Inflammatory macrophage (primary cell): ENCODE results near the gene HDGFL3.
"Not testable (repeated sequence)": the region's sequence is repeated elsewhere in the genome, so short reads cannot be mapped to it uniquely, and the experiment has no call there.

Source experiments
- DNase-seq, 2 donors: peaks; one replicate each; pipeline ENCODE4 v3.0.0-alpha.2; 2020 to 2022

HDGFL3 gene

GRCh38 chr15:83099290-83099689 lies 108.3 kb downstream of the HDGFL3 start:
- DNase-seq: no peak

GRCh38 chr15:83098079-83098478 lies 109.5 kb downstream of the HDGFL3 start:
- no peak for DNase-seq

GRCh38 chr15:83094583-83094982 lies 113.0 kb downstream of the HDGFL3 start:
- no peak for DNase-seq

- peak; percentile 90 to 93 for DNase-seq
Measured at GRCh38 chr15:83092309-83092976, 115.2 kb downstream of the HDGFL3 start.

GRCh38 chr15:83091965-83092308 lies 115.7 kb downstream of the HDGFL3 start:
- not testable (repeated sequence) for DNase-seq

GRCh38 chr15:83090465-83090864 lies 117.2 kb downstream of the HDGFL3 start:
- DNase-seq: no peak

- no peak for DNase-seq
Measured at GRCh38 chr15:83088876-83089275, 118.7 kb downstream of the HDGFL3 start.

- no peak for DNase-seq
Measured at GRCh38 chr15:83087576-83087975, 120.0 kb downstream of the HDGFL3 start.

- not testable (repeated sequence) for DNase-seq
Measured at GRCh38 chr15:83085864-83086552, 121.6 kb downstream of the HDGFL3 start.

GRCh38 chr15:83085461-83085860 lies 122.2 kb downstream of the HDGFL3 start:
- not testable (repeated sequence) for DNase-seq

- DNase-seq: no peak
Measured at GRCh38 chr15:83082730-83083386, 124.8 kb downstream of the HDGFL3 start.

- no peak for DNase-seq
Measured at GRCh38 chr15:83081256-83082014, 126.2 kb downstream of the HDGFL3 start.

GRCh38 chr15:83078712-83079111 lies 128.9 kb downstream of the HDGFL3 start:
- no peak for DNase-seq
